Keratinocyte (primary cell): ENCODE results near the gene ENKD1. TPM values are rescaled to one million over a fixed set of nuclear protein-coding genes. Genes with fewer than 3 reads are reported as not detected.

Experiments used
- DNase-seq: peaks from one replicate; pipeline ENCODE4 v3.0.0-alpha.2; 2011; ENCODE audit warnings: low read depth, missing footprints, low spot score
- FAIRE-seq: peaks from 2 replicates; lab custom pipeline; 2011; peaks lifted over from hg19 to GRCh38; lab: Jason Lieb, UNC
- H2AFZ ChIP-seq: 2 replicates; pipeline ENCODE4 v1.6.0; 2012; ENCODE audit warnings: low read length, control low read depth, inconsistent platforms; ENCODE audit not compliant: control insufficient read depth
- H3K27ac ChIP-seq: 2 replicates; pipeline ENCODE4 v1.5.1; 2011; ENCODE audit warnings: low read length; ENCODE audit not compliant: control insufficient read depth, insufficient read depth
- H3K27me3 ChIP-seq: 3 replicates; pipeline ENCODE4 v1.6.0; 2011; ENCODE audit warnings: low read length; ENCODE audit not compliant: control insufficient read depth, insufficient read depth; ENCODE audit errors: extremely low read depth
- H3K36me3 ChIP-seq, 2 experiments: 2 replicates in 1 of 2; 3 replicates in 1 of 2; pipeline ENCODE4 v1.5.1; 2011; ENCODE audit warnings: low read length in 2 of 2, mild to moderate bottlenecking in 1 of 2; ENCODE audit not compliant: control insufficient read depth in 2 of 2, insufficient read depth in 2 of 2; ENCODE audit errors: extremely low read depth in 1 of 2
- H3K4me1 ChIP-seq: 3 replicates; pipeline ENCODE4 v1.5.1; 2011; ENCODE audit warnings: low read length; ENCODE audit not compliant: control insufficient read depth, insufficient read depth; ENCODE audit errors: extremely low read depth
- H3K4me2 ChIP-seq: 3 replicates; pipeline ENCODE4 v1.6.0; 2011; ENCODE audit warnings: low read depth, low read length; ENCODE audit not compliant: control insufficient read depth, insufficient read depth; ENCODE audit errors: extremely low read depth
- H3K4me3 ChIP-seq, 3 experiments: fragments of 200-600 bp in 1 of 3; sonication (generic) in 1 of 3; 2 replicates in 2 of 3; 3 replicates in 1 of 3; pipeline ENCODE4 v1.5.1; 2011 to 2016; ENCODE audit warnings: low read length in 3 of 3, mild to moderate bottlenecking in 3 of 3, control low read depth in 2 of 3, inconsistent platforms in 1 of 3, low read depth in 1 of 3, mixed read lengths in 1 of 3, mixed run types in 1 of 3, moderate library complexity in 1 of 3; ENCODE audit not compliant: control insufficient read depth in 2 of 3, insufficient read depth in 2 of 3; ENCODE audit errors: extremely low read depth in 1 of 3
- H3K79me2 ChIP-seq: 2 replicates; pipeline ENCODE4 v1.6.0; 2012; ENCODE audit warnings: low read length; ENCODE audit not compliant: control insufficient read depth, insufficient read depth
- H3K9ac ChIP-seq: 3 replicates; pipeline ENCODE4 v1.6.0; 2011; ENCODE audit warnings: low read length; ENCODE audit not compliant: control insufficient read depth, insufficient read depth; ENCODE audit errors: extremely low read depth
- H3K9me1 ChIP-seq: 3 replicates; pipeline ENCODE4 v1.6.0; 2011; ENCODE audit warnings: low read length; ENCODE audit not compliant: control insufficient read depth, insufficient read depth; ENCODE audit errors: extremely low read depth
- H3K9me3 ChIP-seq: 2 replicates; pipeline ENCODE4 v1.5.1; 2012; ENCODE audit warnings: low read depth, low read length; ENCODE audit not compliant: control insufficient read depth
- H4K20me1 ChIP-seq: 3 replicates; pipeline ENCODE4 v1.6.0; 2011; ENCODE audit warnings: low read length; ENCODE audit not compliant: control insufficient read depth, insufficient read depth; ENCODE audit errors: extremely low read depth
- CTCF ChIP-seq, 3 experiments: IDR thresholded peaks in 1 of 3; conservative IDR thresholded peaks in 1 of 3; optimal IDR thresholded peaks in 1 of 3; 2 replicates in 2 of 3; 3 replicates in 1 of 3; pipeline versions ENCODE3 to v1.5.1; 2011; ENCODE audit warnings: low read length in 3 of 3, mild to moderate bottlenecking in 3 of 3, moderate library complexity in 2 of 3, control low read depth in 1 of 3, inconsistent platforms in 1 of 3; ENCODE audit not compliant: insufficient read depth in 2 of 3; ENCODE audit errors: extremely low read depth in 1 of 3
- EZH2 ChIP-seq: IDR thresholded peaks from one replicate; pipeline ENCODE4 v1.6.1; 2012; ENCODE audit warnings: inconsistent platforms, mild to moderate bottlenecking, low read length, moderate library complexity
- dilution Hi-C: fragments of 300-500 bp; cut with MboI; formaldehyde crosslinking; loops from one replicate; pipeline ENCODE4 v1.7.0; 2020; ENCODE audit warnings: low sequenced_read_pairs; ENCODE audit not compliant: extremely low pct_ligation_motif_present
- polyA plus RNA-seq, 5 experiments: library from polyadenylated mRNA; depleted of rRNA in 3 of 5; stranded (reverse) in 3 of 5; stranded (forward) in 1 of 5; unstranded in 1 of 5; fragments of >200 nt; gene quantifications; 1 replicate in 1 of 5; 2 replicates in 3 of 5; 3 replicates in 1 of 5; pipeline versions ENCODE4 v1.2.1 to v1.2.3, GENCODE V29; 2011 to 2012; ENCODE audit warnings: missing spikeins in 2 of 5, low read depth in 1 of 5, low replicate concordance in 1 of 5

The ENKD1 gene
- polyA plus RNA-seq, 1 donor (not counting 4 experiments of a cell fraction or from before 2014, with no cell fraction given), result 4.4 TPM

DNA sequence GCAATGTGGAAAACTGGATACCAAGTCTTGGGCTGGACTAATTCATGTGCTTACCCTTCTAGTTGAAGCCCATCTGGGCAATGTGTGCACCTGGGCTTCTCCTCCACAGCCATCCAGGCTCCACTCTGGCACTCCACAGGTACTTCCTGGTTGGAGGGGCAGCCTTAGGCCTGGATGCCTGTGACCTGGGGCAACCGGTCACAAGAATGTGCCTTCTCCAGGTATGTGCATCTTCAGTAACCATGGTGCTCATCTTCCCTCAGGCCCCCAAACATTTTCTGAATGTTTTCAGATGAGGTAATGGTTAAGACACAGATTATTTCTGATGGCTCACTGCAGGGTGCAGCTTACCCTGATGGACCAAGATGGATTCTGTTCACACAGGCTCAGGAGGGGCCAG lies 11.2 kb upstream of the ENKD1 start:
- H3K9me1 ChIP-seq, result no peaks in the 10 kb centered on the region
- DNase-seq (no peak), FAIRE-seq (no peak)
- no peaks in the 10 kb centered on the region for H4K20me1 ChIP-seq
- no peaks in the 10 kb centered on the region for H3K9me3 ChIP-seq
- H3K9ac ChIP-seq, result no peak overlapping the region
- peaks cover 13% of the 10 kb centered on the region for H3K4me1 ChIP-seq
- H2AFZ ChIP-seq, result no peak overlapping the region
- dilution Hi-C loops, result no loop called here
- H3K36me3 ChIP-seq, result peaks cover 0 to 5% of the 10 kb centered on the region in 2 experiments
- H3K27me3 ChIP-seq, result no peaks in the 10 kb centered on the region
- no peak overlapping the region for H3K4me2 ChIP-seq
- TF ChIP-seq EZH2 (no peak), CTCF (optimal IDR thresholded peaks at IDR 0.05 in 1 of 3, IDR thresholded peaks at IDR 0.05 in 1 of 3, conservative IDR thresholded peaks at IDR 0.05 in 1 of 3; ENCODE audit: extremely low read depth in 1 of 3, insufficient read depth in 2 of 3, low read length in 3 of 3) (no peak)
- no peaks in the 10 kb centered on the region for H3K79me2 ChIP-seq
- H3K27ac ChIP-seq, result no peak overlapping the region
- no peak overlapping the region for H3K4me3 ChIP-seq

DNA sequence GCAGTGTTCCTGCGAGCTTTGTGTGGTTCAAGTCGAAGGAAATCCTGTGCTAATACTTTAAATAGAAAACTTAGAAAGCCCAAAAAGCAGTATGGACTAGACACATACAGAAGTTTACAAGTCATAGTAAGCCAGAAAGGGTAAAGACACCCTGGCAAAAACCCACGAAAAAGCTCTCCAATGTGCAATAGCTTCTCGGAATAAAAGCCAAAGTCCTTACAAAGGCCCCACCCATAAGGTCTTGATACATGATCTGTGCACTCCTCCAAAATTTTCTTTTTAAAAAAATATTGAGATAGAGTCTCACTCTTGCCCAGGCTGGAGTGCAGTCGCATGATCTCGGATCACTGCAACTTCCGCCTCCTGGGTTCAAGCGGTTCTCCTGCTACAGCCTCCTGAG lies 10.4 kb upstream of the ENKD1 start:
- no peaks in the 10 kb centered on the region for H3K9me3 ChIP-seq
- H4K20me1 ChIP-seq, result no peaks in the 10 kb centered on the region
- no peak for DNase-seq
- H3K79me2 ChIP-seq, result no peaks in the 10 kb centered on the region
- no peak for FAIRE-seq
- dilution Hi-C loops, result no loop called here
- H3K27me3 ChIP-seq, result no peaks in the 10 kb centered on the region
- no peak overlapping the region for H2AFZ ChIP-seq
- no peak for TF ChIP-seq EZH2
- no peak for TF ChIP-seq CTCF (optimal IDR thresholded peaks at IDR 0.05 in 1 of 3, IDR thresholded peaks at IDR 0.05 in 1 of 3, conservative IDR thresholded peaks at IDR 0.05 in 1 of 3; ENCODE audit: extremely low read depth in 1 of 3, insufficient read depth in 2 of 3, low read length in 3 of 3)
- H3K9me1 ChIP-seq, result no peaks in the 10 kb centered on the region
- H3K4me3 ChIP-seq, result no peak overlapping the region
- H3K36me3 ChIP-seq, result peaks cover 0 to 5% of the 10 kb centered on the region in 2 experiments
- H3K4me2 ChIP-seq, result peak overlapping the region; percentile 1
- peaks cover 13% of the 10 kb centered on the region for H3K4me1 ChIP-seq
- no peak overlapping the region for H3K27ac ChIP-seq
- no peak overlapping the region for H3K9ac ChIP-seq
